HL-60 (cell line): ENCODE measurements around the gene ANKDD1B.

ENCODE experiments used
- GABPA ChIP-seq: IDR thresholded peaks from 2 replicates; pipeline ENCODE4 v1.6.1; 2012; ENCODE audit warnings: low read depth
- POLR2AphosphoS5 ChIP-seq: IDR thresholded peaks from 2 replicates; pipeline ENCODE4 v1.6.1; 2012; ENCODE audit warnings: low read depth
- TF ChIP-seq, protein P1 (sequence below): IDR thresholded peaks from one replicate; pipeline ENCODE4 v1.5.1; 2011; ENCODE audit warnings: low read length, control low read depth, inconsistent platforms; ENCODE audit not compliant: insufficient read depth
- TF ChIP-seq, protein P2 (sequence below): IDR thresholded peaks from 2 replicates; pipeline ENCODE4 v1.6.1; 2012; ENCODE audit warnings: low read depth; ENCODE audit not compliant: insufficient replicate concordance

DNA sequence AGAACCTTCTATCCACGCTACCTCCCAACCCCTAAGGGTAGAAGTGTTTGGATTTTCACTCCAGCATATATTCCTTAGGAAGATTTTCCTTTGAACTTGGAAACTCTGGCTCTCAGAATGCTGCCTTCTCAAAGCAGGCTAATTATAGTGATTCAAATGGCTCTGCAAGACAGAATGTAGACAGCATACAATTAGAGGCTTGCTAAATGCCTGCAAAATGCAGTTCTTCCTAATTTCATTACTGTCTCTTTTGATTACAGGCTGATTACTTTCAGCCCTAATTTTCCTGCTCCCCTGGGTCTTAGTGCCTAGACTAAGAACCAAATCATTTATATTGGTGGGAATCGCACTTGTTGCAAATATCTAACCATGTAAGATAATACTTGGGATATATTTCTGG lies 50.8 kb downstream of the ANKDD1B start:
- TF ChIP-seq, protein P1, sequence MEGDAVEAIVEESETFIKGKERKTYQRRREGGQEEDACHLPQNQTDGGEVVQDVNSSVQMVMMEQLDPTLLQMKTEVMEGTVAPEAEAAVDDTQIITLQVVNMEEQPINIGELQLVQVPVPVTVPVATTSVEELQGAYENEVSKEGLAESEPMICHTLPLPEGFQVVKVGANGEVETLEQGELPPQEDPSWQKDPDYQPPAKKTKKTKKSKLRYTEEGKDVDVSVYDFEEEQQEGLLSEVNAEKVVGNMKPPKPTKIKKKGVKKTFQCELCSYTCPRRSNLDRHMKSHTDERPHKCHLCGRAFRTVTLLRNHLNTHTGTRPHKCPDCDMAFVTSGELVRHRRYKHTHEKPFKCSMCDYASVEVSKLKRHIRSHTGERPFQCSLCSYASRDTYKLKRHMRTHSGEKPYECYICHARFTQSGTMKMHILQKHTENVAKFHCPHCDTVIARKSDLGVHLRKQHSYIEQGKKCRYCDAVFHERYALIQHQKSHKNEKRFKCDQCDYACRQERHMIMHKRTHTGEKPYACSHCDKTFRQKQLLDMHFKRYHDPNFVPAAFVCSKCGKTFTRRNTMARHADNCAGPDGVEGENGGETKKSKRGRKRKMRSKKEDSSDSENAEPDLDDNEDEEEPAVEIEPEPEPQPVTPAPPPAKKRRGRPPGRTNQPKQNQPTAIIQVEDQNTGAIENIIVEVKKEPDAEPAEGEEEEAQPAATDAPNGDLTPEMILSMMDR, result no peak
- TF ChIP-seq, protein P2, sequence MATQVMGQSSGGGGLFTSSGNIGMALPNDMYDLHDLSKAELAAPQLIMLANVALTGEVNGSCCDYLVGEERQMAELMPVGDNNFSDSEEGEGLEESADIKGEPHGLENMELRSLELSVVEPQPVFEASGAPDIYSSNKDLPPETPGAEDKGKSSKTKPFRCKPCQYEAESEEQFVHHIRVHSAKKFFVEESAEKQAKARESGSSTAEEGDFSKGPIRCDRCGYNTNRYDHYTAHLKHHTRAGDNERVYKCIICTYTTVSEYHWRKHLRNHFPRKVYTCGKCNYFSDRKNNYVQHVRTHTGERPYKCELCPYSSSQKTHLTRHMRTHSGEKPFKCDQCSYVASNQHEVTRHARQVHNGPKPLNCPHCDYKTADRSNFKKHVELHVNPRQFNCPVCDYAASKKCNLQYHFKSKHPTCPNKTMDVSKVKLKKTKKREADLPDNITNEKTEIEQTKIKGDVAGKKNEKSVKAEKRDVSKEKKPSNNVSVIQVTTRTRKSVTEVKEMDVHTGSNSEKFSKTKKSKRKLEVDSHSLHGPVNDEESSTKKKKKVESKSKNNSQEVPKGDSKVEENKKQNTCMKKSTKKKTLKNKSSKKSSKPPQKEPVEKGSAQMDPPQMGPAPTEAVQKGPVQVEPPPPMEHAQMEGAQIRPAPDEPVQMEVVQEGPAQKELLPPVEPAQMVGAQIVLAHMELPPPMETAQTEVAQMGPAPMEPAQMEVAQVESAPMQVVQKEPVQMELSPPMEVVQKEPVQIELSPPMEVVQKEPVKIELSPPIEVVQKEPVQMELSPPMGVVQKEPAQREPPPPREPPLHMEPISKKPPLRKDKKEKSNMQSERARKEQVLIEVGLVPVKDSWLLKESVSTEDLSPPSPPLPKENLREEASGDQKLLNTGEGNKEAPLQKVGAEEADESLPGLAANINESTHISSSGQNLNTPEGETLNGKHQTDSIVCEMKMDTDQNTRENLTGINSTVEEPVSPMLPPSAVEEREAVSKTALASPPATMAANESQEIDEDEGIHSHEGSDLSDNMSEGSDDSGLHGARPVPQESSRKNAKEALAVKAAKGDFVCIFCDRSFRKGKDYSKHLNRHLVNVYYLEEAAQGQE, result no peak
- TF ChIP-seq GABPA (no peak), POLR2AphosphoS5 (no peak)
